Cardiac fibroblast (primary cell): ENCODE results near the gene ARHGDIA.

Experiments used
- DNase-seq, 2 donors: peaks; one replicate each; pipeline versions ENCODE4 v3.0.0 to v3.0.0-alpha.2; 2010; ENCODE audit warnings: low read depth in 2 of 2
- H3K4me3 ChIP-seq, 2 donors: replicated peaks in 1 of 2; 1 replicate in 1 of 2; 2 replicates in 1 of 2; pipeline ENCODE4 v1.5.1; 2011; ENCODE audit warnings: low read depth in 2 of 2, low read length in 2 of 2, mild to moderate bottlenecking in 2 of 2, moderate library complexity in 1 of 2
- CTCF ChIP-seq: IDR thresholded peaks from one replicate; pipeline ENCODE4 v1.5.1; 2011; ENCODE audit warnings: low read depth, mild to moderate bottlenecking, low read length, inconsistent platforms

Gene ARHGDIA

GRCh38 chr17:81905424-81905875 lies 34.3 kb upstream of the ARHGDIA start:
- no peak for DNase-seq
- H3K4me3 ChIP-seq, result no peak overlapping the region
- TF ChIP-seq CTCF, result no peak

- DNase-seq, result no peak
- TF ChIP-seq CTCF, result no peak
- no peak overlapping the region for H3K4me3 ChIP-seq
Observed at GRCh38 chr17:81904600-81905423, 33.7 kb upstream of the ARHGDIA start.

GRCh38 chr17:81903896-81904599 lies 32.9 kb upstream of the ARHGDIA start:
- DNase-seq, result no peak
- no peak overlapping the region for H3K4me3 ChIP-seq
- TF ChIP-seq CTCF, result no peak

GRCh38 chr17:81903415-81903831 lies 32.3 kb upstream of the ARHGDIA start:
- DNase-seq, result no peak
- H3K4me3 ChIP-seq, result no peak overlapping the region
- no peak for TF ChIP-seq CTCF

GRCh38 chr17:81902653-81903414 lies 31.7 kb upstream of the ARHGDIA start:
- no peak for DNase-seq
- TF ChIP-seq CTCF, result no peak
- no peak overlapping the region for H3K4me3 ChIP-seq

GRCh38 chr17:81902023-81902652 lies 31.0 kb upstream of the ARHGDIA start, which contains the start of gene NPB:
Gene NPB, plus strand, starts transcription at chr17:81902238. Its CDS starts 40 bp downstream, at chr17:81902278.
- no peak for TF ChIP-seq CTCF
- DNase-seq, result no peak
- H3K4me3 ChIP-seq, result peak within 1 kb of the TSS; percentile 18 to 19
